MM.1S (cell line): ENCODE measurements around the gene PIAS4.

Experiments used
- CTCF ChIP-seq: fragments of 300-600 bp; sonication (generic); IDR thresholded peaks from 2 replicates; pipeline ENCODE4 v1.5.1; 2016; ENCODE audit warnings: antibody characterized with exemption, low read length, mixed read lengths
- EZH2 ChIP-seq: fragments of 300-600 bp; sonication (generic); optimal IDR thresholded peaks from 2 replicates; pipeline ENCODE3; 2017; ENCODE audit warnings: low read depth, mild to moderate bottlenecking, antibody characterized with exemption, low read length, mixed read lengths
- EZH2phosphoT487 ChIP-seq: fragments of 300-600 bp; sonication (generic); IDR thresholded peaks from 2 replicates; pipeline ENCODE4 v1.6.1; 2018; ENCODE audit warnings: antibody characterized with exemption, low read length

- no peak for TF ChIP-seq CTCF
- no peak for TF ChIP-seq EZH2
- no peak for TF ChIP-seq EZH2phosphoT487
Observed at GRCh38 chr19:3963458-3964255, 43.9 kb upstream of the PIAS4 start.
